Medulla oblongata (tissue), 1 donor: ENCODE results near the gene OFD1.
A peak's percentile ranks its signal among the peaks of the same experiment; 100 is the strongest.

ENCODE experiments used
- DNase-seq: peaks from one replicate; pipeline ENCODE4 v3.0.0-alpha.2; 2015; ENCODE audit errors: extremely low spot score

The OFD1 gene

DNA sequence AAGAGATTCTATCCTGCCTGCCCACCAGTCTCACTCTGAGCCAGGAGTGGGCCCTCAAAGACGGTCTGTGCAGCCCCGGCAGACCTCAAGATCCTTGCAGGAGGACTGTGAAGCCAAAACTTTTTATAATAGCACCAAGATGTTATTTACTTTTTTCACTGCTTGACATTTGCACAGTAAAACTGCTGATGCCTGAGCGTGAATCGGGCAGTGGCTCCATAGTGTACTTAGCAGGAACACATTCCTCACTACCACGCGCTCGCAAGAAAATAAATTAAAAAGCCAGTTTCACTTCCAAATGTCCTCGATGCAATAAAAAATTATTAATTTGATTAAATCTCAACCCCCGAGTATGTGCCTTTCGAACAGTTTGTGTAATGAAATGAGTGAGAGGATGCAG, 59.9 kb downstream of the OFD1 start:
- no peak for DNase-seq

DNA sequence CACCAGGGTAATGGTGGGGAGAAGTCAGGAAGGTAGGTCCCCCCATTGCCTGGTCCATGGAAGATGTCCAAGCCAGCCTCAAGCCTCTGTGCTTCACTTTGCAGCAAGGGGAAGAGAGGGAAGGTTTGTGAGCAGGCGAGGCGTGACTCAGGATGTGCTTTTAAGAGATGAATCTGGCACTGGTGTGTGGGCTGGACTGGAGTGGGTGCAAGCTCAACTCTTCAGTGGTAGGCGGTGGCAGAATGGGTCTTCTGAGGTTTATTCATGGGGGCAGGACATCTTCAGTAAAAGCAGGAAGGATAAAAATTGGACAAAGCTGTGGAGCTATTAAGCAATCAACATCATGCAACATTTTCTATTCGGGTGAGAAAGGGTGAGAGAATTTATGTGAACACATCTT, 63.0 kb downstream of the OFD1 start:
- DNase-seq = no peak

DNA sequence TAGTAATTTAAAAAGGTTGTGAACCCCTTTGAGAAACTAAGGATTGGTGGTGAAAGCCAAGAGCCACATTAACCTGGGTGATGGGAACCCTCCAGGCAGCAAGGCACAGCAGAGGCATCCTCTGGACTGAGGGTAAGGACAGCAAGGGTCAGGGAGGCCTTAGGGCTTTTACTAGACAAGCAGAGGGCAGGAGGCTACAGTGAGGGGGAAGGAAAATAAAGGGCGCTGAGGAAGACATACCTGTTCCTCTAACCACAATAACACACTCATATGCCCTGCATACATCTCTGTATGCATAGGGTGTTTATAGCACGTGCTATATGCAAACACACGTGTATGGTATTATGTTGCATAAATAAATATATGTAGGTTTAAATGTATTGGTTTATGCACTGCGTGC, 63.6 kb downstream of the OFD1 start:
- DNase-seq = no peak

DNA sequence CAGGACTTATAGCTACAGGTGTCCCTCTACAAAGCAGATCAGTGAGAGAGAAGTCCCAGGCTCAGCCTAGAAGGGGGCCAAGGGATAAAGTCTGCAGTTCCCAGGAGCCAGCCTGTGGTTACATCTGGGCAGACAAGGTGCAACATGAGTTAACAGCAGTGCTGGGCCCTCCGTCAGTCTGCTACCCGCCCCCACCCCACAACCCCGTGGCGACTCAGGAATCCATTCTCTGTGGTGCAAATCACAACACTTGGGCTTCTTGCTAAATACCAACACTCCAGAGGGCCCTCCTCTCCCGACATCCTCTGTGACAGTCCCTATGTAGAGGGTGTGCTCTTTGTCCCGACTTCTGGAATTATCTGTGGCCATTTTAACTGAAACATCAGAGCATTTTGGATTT, 68.6 kb downstream of the OFD1 start:
- no peak for DNase-seq

DNA sequence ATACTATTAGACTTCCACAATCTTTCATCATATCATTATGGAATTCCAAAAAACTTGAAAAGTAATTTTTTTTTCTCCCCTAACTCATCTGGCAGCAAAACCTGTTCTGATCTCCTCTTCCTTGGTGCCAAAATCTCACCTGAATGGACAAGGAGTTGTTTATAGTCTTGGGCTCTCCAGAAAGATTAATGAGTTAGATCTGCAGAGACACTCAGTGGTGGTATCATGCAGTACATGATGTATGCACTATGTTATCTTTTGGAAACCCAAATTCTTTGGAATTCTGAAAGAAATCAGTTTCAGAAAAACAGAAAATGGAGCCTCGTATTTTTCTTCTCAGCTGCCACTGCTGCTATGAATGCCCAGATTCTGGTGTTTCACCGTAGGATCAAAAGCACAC, 70.7 kb downstream of the OFD1 start:
- DNase-seq = no peak

DNA sequence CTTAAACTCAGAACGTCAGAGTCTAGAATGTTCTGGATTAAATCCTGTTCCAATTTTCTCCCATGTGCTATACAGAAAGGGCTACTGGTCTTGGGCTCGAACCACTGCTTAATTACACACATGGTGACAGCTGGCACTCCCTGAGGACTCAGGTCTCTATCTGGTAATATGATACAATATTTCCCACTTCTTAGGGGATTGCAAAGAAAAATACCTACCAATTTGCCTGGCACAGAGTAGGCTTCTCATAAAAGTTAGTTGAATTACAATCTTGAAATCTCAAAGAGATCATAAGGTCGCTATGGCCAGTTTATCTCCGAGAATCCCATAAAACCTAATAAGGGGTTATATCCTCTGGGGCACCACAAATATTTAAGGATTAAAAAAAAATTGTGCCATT, 73.7 kb downstream of the OFD1 start:
- no peak for DNase-seq

DNA sequence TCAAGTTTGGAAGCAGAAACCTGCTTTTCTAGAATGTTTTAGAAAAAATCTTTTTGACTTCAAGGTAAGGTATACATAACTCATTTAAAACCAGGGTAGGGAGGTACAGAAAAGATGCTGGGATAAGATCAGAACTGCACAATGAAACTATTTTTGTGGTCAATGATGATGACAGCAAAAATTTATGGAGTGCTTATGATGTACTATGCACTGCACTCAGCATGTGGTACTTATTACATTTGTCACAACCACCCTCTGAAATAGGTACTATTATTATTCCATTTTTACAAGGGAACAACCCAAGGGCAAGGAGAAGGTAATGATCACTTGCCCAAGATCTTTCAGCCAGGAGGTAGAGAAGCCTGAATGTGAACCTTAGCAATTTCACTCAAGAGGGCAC, 74.3 kb downstream of the OFD1 start:
- DNase-seq = no peak

DNA sequence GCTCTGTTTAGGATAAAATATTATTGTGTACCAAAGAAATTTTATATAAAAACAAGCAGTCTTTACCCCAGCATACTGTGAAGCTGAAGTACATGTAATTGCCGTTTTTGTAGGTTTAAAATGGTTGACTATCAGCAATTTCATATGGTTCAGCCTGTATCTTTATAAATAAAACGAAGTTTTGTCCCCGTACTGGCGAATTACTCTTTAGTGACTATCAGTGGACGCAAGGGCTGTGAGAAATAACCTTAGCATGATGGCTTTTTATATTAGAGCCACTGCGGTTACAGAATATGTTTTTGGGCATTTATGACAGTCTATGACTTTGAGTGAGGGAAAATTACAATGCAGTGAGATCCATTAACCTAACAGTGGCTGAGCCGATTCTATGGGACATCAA, 81.1 kb downstream of the OFD1 start:
- DNase-seq = no peak

DNA sequence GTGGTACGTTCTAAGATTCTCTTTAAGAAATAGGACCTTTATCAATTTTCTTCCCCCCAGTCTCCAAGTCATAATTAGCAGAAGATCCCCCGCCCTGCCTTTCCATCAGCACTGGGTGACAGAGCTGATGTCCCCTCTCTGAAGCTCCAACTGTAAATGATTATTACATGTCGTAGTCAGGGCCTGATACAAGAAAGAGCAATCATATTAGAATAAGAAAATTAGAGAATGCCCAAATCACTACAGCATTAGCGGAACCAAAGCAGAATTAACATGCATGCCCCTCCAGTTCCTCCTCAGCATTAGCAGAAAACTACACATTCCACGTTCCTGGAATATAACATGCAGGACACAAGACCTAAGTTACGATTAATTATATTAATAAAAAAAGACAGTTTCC, 81.6 kb downstream of the OFD1 start:
- DNase-seq = no peak

DNA sequence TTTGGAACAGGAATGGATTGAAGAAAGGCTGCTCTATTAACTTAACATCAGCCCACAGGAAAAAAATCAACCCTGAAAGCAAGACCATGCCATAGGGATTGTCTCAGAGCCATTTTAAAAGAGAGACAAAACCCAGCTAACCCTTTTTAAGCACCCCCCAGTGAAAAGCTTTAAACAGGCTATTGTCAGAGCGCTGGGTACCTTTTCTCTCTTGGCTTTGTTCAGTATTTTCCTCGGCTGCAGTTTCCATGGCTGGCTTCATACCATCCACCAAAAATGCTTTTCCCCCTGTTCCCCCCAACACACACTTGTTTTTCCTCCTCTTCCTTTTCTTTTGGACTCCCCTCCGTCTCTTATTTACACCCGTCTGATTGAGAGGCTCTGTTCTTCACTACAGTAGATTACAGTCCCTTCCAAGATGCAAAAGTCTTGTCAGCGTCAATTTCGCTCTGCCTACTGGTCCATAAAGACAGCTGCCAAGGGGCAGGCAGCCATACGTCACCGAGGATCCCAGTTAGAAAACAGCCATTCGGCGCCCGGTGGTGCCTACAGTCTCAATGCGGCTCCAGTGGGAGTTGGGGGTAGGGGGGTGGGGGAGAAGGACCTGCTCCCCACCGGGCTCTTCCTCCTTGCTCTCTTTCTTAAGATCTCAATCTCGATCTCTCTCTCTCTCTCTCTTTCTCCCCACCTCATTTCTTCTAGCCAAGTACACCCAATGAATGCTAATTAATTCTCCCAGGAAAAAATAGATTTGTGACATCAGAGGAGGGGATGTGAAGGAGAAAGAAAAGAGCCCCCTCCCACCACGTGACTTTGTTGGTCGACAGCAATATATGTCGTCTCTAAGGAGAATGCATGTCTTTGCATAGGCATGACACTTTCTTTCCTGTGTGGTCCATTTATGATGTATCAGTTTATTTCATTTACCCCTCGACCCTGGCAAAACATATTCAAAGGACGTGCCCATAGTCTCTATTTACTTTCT, 82.4 kb downstream of the OFD1 start, which contains the start of gene GPM6B:
Gene GPM6B, minus strand, starts transcription at position 451 of the 985 bp plus-strand sequence. Its CDS starts 189 bp downstream, at position 262.
- peak; percentile 71 for DNase-seq
